Neural cell (in vitro differentiated cells): ENCODE results near the gene HEG1. TPM values are rescaled to one million over a fixed set of nuclear protein-coding genes. Genes with fewer than 3 reads are reported as not detected.

Experiments
- H2AFZ ChIP-seq: fragments of 200-600, 300-800 bp; sonication (generic), shearing (Covaris generic); 2 replicates; pipeline ENCODE4 v1.6.0; 2014; ENCODE audit warnings: low read depth, mild to moderate bottlenecking, antibody characterized with exemption, low read length, moderate library complexity
- H3F3A ChIP-seq: fragments of 200-600 bp; shearing (Covaris generic); 2 replicates; pipeline ENCODE4 v1.6.1; 2016; ENCODE audit warnings: mild to moderate bottlenecking, moderate library complexity, mixed read lengths, antibody characterized with exemption, low read length; ENCODE audit not compliant: insufficient read depth, poor library complexity, severe bottlenecking
- H3K27ac ChIP-seq: fragments of 200-600, 300-800 bp; sonication (generic), shearing (Covaris generic); 2 replicates; pipeline ENCODE4 v1.5.1; 2014; ENCODE audit warnings: mild to moderate bottlenecking, low read length, moderate library complexity
- H3K27me3 ChIP-seq: fragments of 300-800, 200-600 bp; sonication (generic), shearing (Covaris generic); 2 replicates; pipeline ENCODE4 v1.6.0; 2014; ENCODE audit warnings: mild to moderate bottlenecking, low read depth, low read length, moderate library complexity; ENCODE audit not compliant: insufficient read depth
- H3K36me3 ChIP-seq: fragments of 300-800, 200-600 bp; sonication (generic), shearing (Covaris generic); 2 replicates; pipeline ENCODE4 v1.5.1; 2014; ENCODE audit warnings: mild to moderate bottlenecking, antibody characterized with exemption, low read length, moderate library complexity; ENCODE audit not compliant: insufficient read depth
- H3K4me2 ChIP-seq: fragments of 300-800, 200-600 bp; sonication (generic), shearing (Covaris generic); 2 replicates; pipeline ENCODE4 v1.6.0; 2014; ENCODE audit warnings: mild to moderate bottlenecking, low read length
- H3K4me3 ChIP-seq: fragments of 300-800, 200-600 bp; sonication (generic), shearing (Covaris generic); 2 replicates; pipeline ENCODE4 v1.5.1; 2014; ENCODE audit warnings: mild to moderate bottlenecking, low read length, moderate library complexity
- H3K79me2 ChIP-seq: fragments of 200-600 bp; shearing (Covaris generic); replicated peaks from 2 replicates; pipeline ENCODE4 v1.6.0; 2014; ENCODE audit warnings: mild to moderate bottlenecking, low read length, moderate library complexity; ENCODE audit not compliant: insufficient read depth
- H3K9ac ChIP-seq: fragments of 300-800, 200-600 bp; sonication (generic), shearing (Covaris generic); 2 replicates; pipeline ENCODE4 v1.6.1; 2016; ENCODE audit warnings: mild to moderate bottlenecking, low read length, mixed read lengths
- H3K9me2 ChIP-seq: fragments of 200-600 bp; shearing (Covaris generic); 2 replicates; pipeline ENCODE4 v1.6.1; 2016; ENCODE audit warnings: mild to moderate bottlenecking, low read length, mixed read lengths; ENCODE audit not compliant: insufficient read depth
- H3K9me3 ChIP-seq: fragments of 200-600, 300-800 bp; sonication (generic), shearing (Covaris generic); 2 replicates; pipeline ENCODE4 v1.6.1; 2016; ENCODE audit warnings: mild to moderate bottlenecking, mixed run types, low read length, moderate library complexity, mixed read lengths
- H4K20me1 ChIP-seq: fragments of 200-600 bp; shearing (Covaris generic); 2 replicates; pipeline ENCODE4 v1.6.1; 2016; ENCODE audit warnings: mild to moderate bottlenecking, mixed run types; ENCODE audit not compliant: insufficient read depth
- CTCF ChIP-seq: fragments of 450-650 bp; IDR thresholded peaks from 2 replicates; pipeline ENCODE4 v1.5.1; 2014; ENCODE audit warnings: antibody characterized with exemption, mild to moderate bottlenecking, moderate library complexity; ENCODE audit not compliant: poor library complexity, severe bottlenecking
- EP300 ChIP-seq: fragments of 450-650 bp; conservative IDR thresholded peaks from 2 replicates; pipeline ENCODE4 v1.6.1; 2014; ENCODE audit warnings: antibody characterized with exemption, mild to moderate bottlenecking, moderate library complexity; ENCODE audit not compliant: poor library complexity, severe bottlenecking
- EZH2 ChIP-seq: fragments of 200-600, 300-800 bp; shearing (Covaris generic), sonication (generic); IDR thresholded peaks from 2 replicates; pipeline ENCODE4 v1.6.1; 2014; ENCODE audit warnings: antibody characterized with exemption, low read length, borderline replicate concordance, mild to moderate bottlenecking; ENCODE audit not compliant: insufficient read depth, poor library complexity, severe bottlenecking
- MXI1 ChIP-seq: fragments of 450-650 bp; conservative IDR thresholded peaks from 2 replicates; pipeline ENCODE4 v1.6.1; 2014; ENCODE audit warnings: antibody characterized with exemption, mild to moderate bottlenecking; ENCODE audit not compliant: poor library complexity, severe bottlenecking
- POLR2AphosphoS5 ChIP-seq: IDR thresholded peaks from 2 replicates; pipeline ENCODE4 v1.6.1; 2012
- RAD21 ChIP-seq: fragments of 450-650 bp; conservative IDR thresholded peaks from 2 replicates; pipeline ENCODE4 v1.6.1; 2014; ENCODE audit warnings: antibody characterized with exemption, mild to moderate bottlenecking, moderate library complexity
- SMC3 ChIP-seq: fragments of 450-650 bp; conservative IDR thresholded peaks from 2 replicates; pipeline ENCODE4 v1.6.1; 2014; ENCODE audit warnings: antibody characterized with exemption, mild to moderate bottlenecking, moderate library complexity; ENCODE audit not compliant: poor library complexity
- TAF1 ChIP-seq: IDR thresholded peaks from 2 replicates; pipeline ENCODE4 v1.6.1; 2012; ENCODE audit warnings: low read depth
- polyA plus RNA-seq: library from polyadenylated mRNA; depleted of rRNA; stranded (reverse); fragments of >200 nt; gene quantifications from 2 replicates; pipeline ENCODE4 v1.2.3, GENCODE V29; 2014
- TF ChIP-seq, protein P1 (sequence below): IDR thresholded peaks from 2 replicates; pipeline ENCODE4 v1.6.1; 2012; ENCODE audit warnings: borderline replicate concordance

HEG1 gene
- polyA plus RNA-seq, 1 donor from 2014 or later, result 0.48 TPM

DNA sequence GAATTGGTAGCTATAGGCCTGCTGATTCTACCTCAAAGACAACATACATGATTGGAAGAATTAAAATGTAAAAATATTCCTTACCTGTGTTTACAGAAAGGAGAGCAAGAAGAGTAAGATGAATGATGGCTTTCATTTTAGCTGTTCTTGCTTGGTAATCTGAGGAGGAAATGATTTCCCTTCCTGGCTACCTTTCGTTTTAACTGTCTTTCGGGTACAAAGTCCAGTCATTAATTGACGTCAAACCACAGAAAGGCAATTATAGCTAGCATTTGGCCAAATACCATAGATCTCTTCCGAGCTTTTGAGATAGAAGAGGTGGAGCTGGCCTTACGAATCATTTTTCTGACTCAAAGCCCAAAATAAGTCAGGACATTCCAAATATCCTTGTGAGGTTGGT lies 121.2 kb downstream of the HEG1 start, which contains the start of gene MUC13:
MUC13 (minus strand) TSS at position 175 of the 400 bp plus-strand sequence; CDS start at position 136, 39 bp downstream.
- Histone ChIP-seq H3K4me2 (no peak within 1 kb of the TSS), H3K9me3 (no peaks in the 10 kb centered on the region), H3K4me3 (no peak within 1 kb of the TSS), H3K79me2 (no peaks in the 10 kb centered on the region), H3K27ac (no peak within 1 kb of the TSS), H3K9me2 (no peaks in the 10 kb centered on the region), H2AFZ (no peak within 1 kb of the TSS), H4K20me1 (no peaks in the 10 kb centered on the region), H3K36me3 (no peaks in the 10 kb centered on the region), H3K27me3 (no peaks in the 10 kb centered on the region), H3K9ac (no peak within 1 kb of the TSS), H3F3A (no peaks in the 10 kb centered on the region)
- TF ChIP-seq RAD21 (no peak), SMC3 (no peak), EZH2 (no peak), POLR2AphosphoS5 (no peak), MXI1 (no peak), EP300 (no peak), TAF1 (no peak), CTCF (no peak)
- TF ChIP-seq, protein P1, sequence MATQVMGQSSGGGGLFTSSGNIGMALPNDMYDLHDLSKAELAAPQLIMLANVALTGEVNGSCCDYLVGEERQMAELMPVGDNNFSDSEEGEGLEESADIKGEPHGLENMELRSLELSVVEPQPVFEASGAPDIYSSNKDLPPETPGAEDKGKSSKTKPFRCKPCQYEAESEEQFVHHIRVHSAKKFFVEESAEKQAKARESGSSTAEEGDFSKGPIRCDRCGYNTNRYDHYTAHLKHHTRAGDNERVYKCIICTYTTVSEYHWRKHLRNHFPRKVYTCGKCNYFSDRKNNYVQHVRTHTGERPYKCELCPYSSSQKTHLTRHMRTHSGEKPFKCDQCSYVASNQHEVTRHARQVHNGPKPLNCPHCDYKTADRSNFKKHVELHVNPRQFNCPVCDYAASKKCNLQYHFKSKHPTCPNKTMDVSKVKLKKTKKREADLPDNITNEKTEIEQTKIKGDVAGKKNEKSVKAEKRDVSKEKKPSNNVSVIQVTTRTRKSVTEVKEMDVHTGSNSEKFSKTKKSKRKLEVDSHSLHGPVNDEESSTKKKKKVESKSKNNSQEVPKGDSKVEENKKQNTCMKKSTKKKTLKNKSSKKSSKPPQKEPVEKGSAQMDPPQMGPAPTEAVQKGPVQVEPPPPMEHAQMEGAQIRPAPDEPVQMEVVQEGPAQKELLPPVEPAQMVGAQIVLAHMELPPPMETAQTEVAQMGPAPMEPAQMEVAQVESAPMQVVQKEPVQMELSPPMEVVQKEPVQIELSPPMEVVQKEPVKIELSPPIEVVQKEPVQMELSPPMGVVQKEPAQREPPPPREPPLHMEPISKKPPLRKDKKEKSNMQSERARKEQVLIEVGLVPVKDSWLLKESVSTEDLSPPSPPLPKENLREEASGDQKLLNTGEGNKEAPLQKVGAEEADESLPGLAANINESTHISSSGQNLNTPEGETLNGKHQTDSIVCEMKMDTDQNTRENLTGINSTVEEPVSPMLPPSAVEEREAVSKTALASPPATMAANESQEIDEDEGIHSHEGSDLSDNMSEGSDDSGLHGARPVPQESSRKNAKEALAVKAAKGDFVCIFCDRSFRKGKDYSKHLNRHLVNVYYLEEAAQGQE, result no peak

DNA sequence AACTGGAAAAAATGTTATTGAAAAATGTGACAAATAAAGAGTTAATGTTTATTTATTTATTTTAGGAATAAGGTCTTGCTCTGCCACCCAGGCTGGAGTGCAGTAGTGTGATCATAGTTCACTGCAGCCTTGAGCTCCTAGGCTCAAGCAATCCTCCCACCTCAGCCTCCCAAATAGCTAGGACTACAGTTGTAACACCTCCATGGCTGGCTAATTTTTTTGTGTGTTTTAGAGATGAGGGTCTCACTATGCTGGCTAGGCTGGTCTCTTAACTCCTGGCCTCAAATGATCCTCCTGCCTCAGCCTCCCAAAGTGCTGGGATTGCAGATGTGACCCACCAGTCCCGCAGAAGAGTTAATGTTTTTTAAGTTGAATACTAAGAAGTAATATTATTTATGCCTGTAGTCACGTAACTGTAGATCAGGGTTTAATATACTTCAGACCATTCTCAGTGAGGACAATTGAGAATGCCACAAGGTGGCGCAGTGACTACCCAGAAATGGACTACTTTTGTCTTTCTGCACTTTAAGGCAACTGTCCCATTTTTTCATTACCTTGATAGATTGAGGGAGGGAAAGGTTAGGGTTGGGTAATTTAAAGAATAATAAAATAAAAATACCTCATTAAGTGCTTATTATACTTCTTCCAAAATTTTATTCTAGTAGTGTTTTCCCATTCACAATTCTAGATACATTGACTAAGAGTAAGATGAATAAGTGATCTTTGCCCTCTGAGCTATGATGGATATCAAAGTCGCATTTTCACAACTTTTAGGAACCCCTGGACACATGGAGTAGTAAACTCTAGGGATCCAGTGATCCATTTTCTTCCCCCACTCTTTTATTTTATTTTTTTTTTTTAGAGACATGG lies 127.2 kb downstream of the HEG1 start:
- no peaks in the 10 kb centered on the region for H3K36me3 ChIP-seq
- no peak overlapping the region for H3K9ac ChIP-seq
- no peaks in the 10 kb centered on the region for H3K79me2 ChIP-seq
- no peak overlapping the region for H3K4me2 ChIP-seq
- no peak overlapping the region for H3K27ac ChIP-seq
- H4K20me1 ChIP-seq, result no peaks in the 10 kb centered on the region
- H3K27me3 ChIP-seq, result no peaks in the 10 kb centered on the region
- H3K9me2 ChIP-seq, result no peaks in the 10 kb centered on the region
- TF ChIP-seq SMC3, result peak; percentile 45
- peak; percentile 46 for TF ChIP-seq CTCF
- peak; percentile 38 for TF ChIP-seq RAD21
- TF ChIP-seq TAF1, result no peak
- no peak for TF ChIP-seq MXI1
- no peak overlapping the region for H2AFZ ChIP-seq
- H3K4me3 ChIP-seq, result no peak overlapping the region
- no peaks in the 10 kb centered on the region for H3K9me3 ChIP-seq
- H3F3A ChIP-seq, result no peaks in the 10 kb centered on the region
